NCI-H1105 treated with DMSO at 0.1 percent for 48 hours (cell line): ENCODE data around the gene FAM32A.

Experiments used
- DNase-seq: peaks from one replicate; lab custom pipeline; 2025; lab: John Stamatoyannopoulos, UW

Gene FAM32A

GRCh38 chr19:16202320-16203255, 17.4 kb downstream of the FAM32A start:
- no peak for DNase-seq

GRCh38 chr19:16203256-16204004, 18.2 kb downstream of the FAM32A start:
- DNase-seq = no peak

GRCh38 chr19:16204005-16204294, 18.7 kb downstream of the FAM32A start:
- DNase-seq = no peak

- DNase-seq = no peak
Measured at GRCh38 chr19:16205205-16206045, 20.2 kb downstream of the FAM32A start.

- no peak for DNase-seq
Measured at GRCh38 chr19:16206046-16206605, 20.9 kb downstream of the FAM32A start.

GRCh38 chr19:16206637-16207036, 21.4 kb downstream of the FAM32A start:
- no peak for DNase-seq

- no peak for DNase-seq
Measured at GRCh38 chr19:16207063-16207462, 21.9 kb downstream of the FAM32A start.

- no peak for DNase-seq
Measured at GRCh38 chr19:16207490-16208025, 22.3 kb downstream of the FAM32A start.

GRCh38 chr19:16208064-16208759, 23.0 kb downstream of the FAM32A start:
- DNase-seq = no peak

- DNase-seq = no peak
Measured at GRCh38 chr19:16208847-16209665, 23.8 kb downstream of the FAM32A start.

- no peak for DNase-seq
Measured at GRCh38 chr19:16210168-16210567, 25.0 kb downstream of the FAM32A start.

GRCh38 chr19:16213076-16213475, 27.9 kb downstream of the FAM32A start:
- DNase-seq = no peak

- no peak for DNase-seq
Measured at GRCh38 chr19:16216744-16217670, 31.8 kb downstream of the FAM32A start.

GRCh38 chr19:16217716-16218451, 32.7 kb downstream of the FAM32A start:
- no peak for DNase-seq

GRCh38 chr19:16218851-16219250, 33.6 kb downstream of the FAM32A start:
- no peak for DNase-seq

GRCh38 chr19:16222806-16223205, 37.6 kb downstream of the FAM32A start:
- DNase-seq = no peak

- DNase-seq = no peak
Measured at GRCh38 chr19:16223746-16224145, 38.5 kb downstream of the FAM32A start.

- DNase-seq = no peak
Measured at GRCh38 chr19:16224293-16225045, 39.3 kb downstream of the FAM32A start.
